HT-29 (cell line): ENCODE data around the gene HIP1. TPM values are rescaled to one million over a fixed set of nuclear protein-coding genes. Genes with fewer than 3 reads are reported as not detected.
"Not testable (repeated sequence)": the region's sequence is repeated elsewhere in the genome, so short reads cannot be mapped to it uniquely, and the experiment has no call there.

Experiments used
- DNase-seq: peaks from one replicate; pipeline ENCODE4 v3.0.0-alpha.2; 2015; ENCODE audit warnings: low spot score
- total RNA-seq: library from RNA; depleted of rRNA; stranded (reverse); fragments of >200 nt; shearing (Covaris generic); gene quantifications from 2 replicates; pipeline ENCODE4 v1.2.3, GENCODE V29; 2014; rRNA removed

HIP1 gene
- 2.2 and 2.4 TPM in 2 replicates for total RNA-seq

- no peak for DNase-seq
Measured at GRCh38 chr7:75738604-75738974, at the start of gene HIP1. TSS of gene HIP1 (minus strand) at chr7:75738941. CDS start at chr7:75738920, 21 bp downstream.

- DNase-seq: not testable (repeated sequence)
Measured at GRCh38 chr7:75788154-75788847, 49.6 kb upstream of the HIP1 start.

- not testable (repeated sequence) for DNase-seq
Measured at GRCh38 chr7:75783058-75783457, 44.3 kb upstream of the HIP1 start.

- not testable (repeated sequence) for DNase-seq
Measured at GRCh38 chr7:75780647-75781273, 42.0 kb upstream of the HIP1 start.

GRCh38 chr7:75779516-75779915 is 40.8 kb upstream of the HIP1 start:
- not testable (repeated sequence) for DNase-seq

GRCh38 chr7:75779035-75779434 is 40.3 kb upstream of the HIP1 start:
- DNase-seq: not testable (repeated sequence)

- DNase-seq: peak; percentile 43
Measured at GRCh38 chr7:75776295-75776971, 37.7 kb upstream of the HIP1 start.

- not testable (repeated sequence) for DNase-seq
Measured at GRCh38 chr7:75773958-75774357, 35.2 kb upstream of the HIP1 start.

GRCh38 chr7:75772081-75773077 is 33.6 kb upstream of the HIP1 start, which contains the start of gene CCL26:
TSS of gene CCL26 (minus strand) at chr7:75772211. CDS start at chr7:75772176, 35 bp downstream.
- DNase-seq: no peak

- DNase-seq: no peak
Measured at GRCh38 chr7:75771224-75771623, 32.5 kb upstream of the HIP1 start.

GRCh38 chr7:75762350-75762917 is 23.7 kb upstream of the HIP1 start:
- peak; percentile 77 for DNase-seq

GRCh38 chr7:75761801-75762200 is 23.1 kb upstream of the HIP1 start:
- not testable (repeated sequence) for DNase-seq

- DNase-seq: no peak
Measured at GRCh38 chr7:75758491-75758890, 19.8 kb upstream of the HIP1 start.

GRCh38 chr7:75757860-75758259 is 19.1 kb upstream of the HIP1 start:
- no peak for DNase-seq

GRCh38 chr7:75756991-75757676 is 18.4 kb upstream of the HIP1 start:
- peak; percentile 79 for DNase-seq

- no peak for DNase-seq
Measured at GRCh38 chr7:75756206-75756990, 17.7 kb upstream of the HIP1 start.

- DNase-seq: no peak
Measured at GRCh38 chr7:75743455-75743859, 4.7 kb upstream of the HIP1 start.

GRCh38 chr7:75740846-75741497 is 2.2 kb upstream of the HIP1 start:
- DNase-seq: no peak
